ENCODE measurements around the gene PRKCE. TPM values are rescaled to one million over a fixed set of nuclear protein-coding genes. Genes with fewer than 3 reads are reported as not detected.

Gene PRKCE
- total and polyA plus RNA-seq, 4 experiments from 2014 or later: 1.8 to 21.7 (median 11.0) TPM

DNA sequence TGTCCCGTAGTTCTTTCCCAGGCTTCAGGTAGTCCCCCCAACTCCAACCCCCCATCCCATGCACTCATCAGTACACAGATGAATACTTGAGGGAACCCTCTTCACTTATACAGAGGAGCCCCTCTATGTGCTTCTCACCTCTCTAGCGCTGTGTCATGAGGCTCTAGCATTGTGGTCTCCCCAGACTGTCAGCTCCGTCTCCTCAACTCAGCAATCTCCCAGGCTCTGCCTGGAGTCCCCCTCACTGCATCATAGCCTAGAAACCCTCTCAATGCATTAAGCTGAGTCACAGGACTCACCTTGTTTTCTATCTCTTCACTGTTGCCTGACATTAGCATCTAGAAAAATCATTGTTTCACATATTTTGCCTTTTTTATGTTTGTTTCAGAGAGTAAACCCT is 20.2 kb upstream of the PRKCE start:
- Histone ChIP-seq H3K4me3 (ENCODE audit: low read length in 2 of 2) (no peak overlapping the region), H3K27ac (ENCODE audit: low read depth, low read length) (no peak overlapping the region), H3K9me3 (ENCODE audit: control insufficient read depth in 1 of 2, low read length in 2 of 2) (no peaks in the 10 kb centered on the region), H3K27me3 (ENCODE audit: insufficient read depth, low read length) (peaks cover 3% of the 10 kb centered on the region), H3K4me1 (ENCODE audit: insufficient read depth, low read length) (no peaks in the 10 kb centered on the region), H3K36me3 (ENCODE audit: insufficient read depth, low read length) (no peaks in the 10 kb centered on the region)
- Mint-ChIP-seq H3K27me3 (peaks cover 15 to 20% of the 10 kb centered on the region in 2 donors), H3K4me1 (no peaks in the 10 kb centered on the region), H3K9me3 (peaks cover 0 to 3% (median 0%) of the 10 kb centered on the region in 8 donors), H3K36me3 (no peaks in the 10 kb centered on the region), H3K27ac (no peak overlapping the region), H3K4me3 (no peak overlapping the region)
- POLR2A ChIA-PET (ENCODE audit: partially characterized antibody): no interaction called here
- intact Hi-C loops (cut with micrococcal nuclease): no loop called here
- CTCF ChIA-PET (ENCODE audit: partially characterized antibody): no interaction called here
- no peak for DNase-seq

DNA sequence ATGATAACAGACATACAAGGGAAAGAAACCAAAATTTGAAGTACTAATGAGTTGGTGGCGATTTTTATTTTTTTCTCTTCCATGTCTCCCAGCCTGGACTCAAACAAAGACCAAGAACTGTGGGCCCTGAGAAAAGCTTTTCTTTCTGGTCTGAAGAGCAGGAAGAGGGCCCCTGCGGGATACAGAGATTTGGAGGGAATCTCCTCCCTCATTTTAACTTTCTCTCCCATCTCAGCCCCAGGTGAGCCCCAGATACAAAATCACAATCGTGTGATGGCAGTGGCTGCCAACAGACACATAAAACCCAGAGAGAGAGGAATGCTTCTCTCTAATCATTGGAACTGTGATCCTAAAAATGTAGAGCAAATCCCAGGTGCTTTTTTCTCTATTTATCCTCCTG is 19.5 kb upstream of the PRKCE start:
- CTCF ChIA-PET (ENCODE audit: partially characterized antibody): no interaction called here
- H3K27ac ChIP-seq (ENCODE audit: low read depth, low read length): no peak overlapping the region
- Mint-ChIP-seq H3K4me3 (no peak overlapping the region), H3K36me3 (no peaks in the 10 kb centered on the region), H3K27ac (no peak overlapping the region), H3K4me1 (no peaks in the 10 kb centered on the region), H3K27me3 (peaks cover 15 to 19% of the 10 kb centered on the region in 2 donors), H3K9me3 (peaks cover 0 to 3% (median 0%) of the 10 kb centered on the region in 8 donors)
- no peak overlapping the region for H3K4me3 ChIP-seq (ENCODE audit: low read length in 2 of 2)
- intact Hi-C loops (cut with micrococcal nuclease): no loop called here
- H3K4me1 ChIP-seq (ENCODE audit: insufficient read depth, low read length): no peaks in the 10 kb centered on the region
- H3K27me3 ChIP-seq (ENCODE audit: insufficient read depth, low read length): peaks cover 3% of the 10 kb centered on the region
- POLR2A ChIA-PET (ENCODE audit: partially characterized antibody): no interaction called here
- no peaks in the 10 kb centered on the region for H3K9me3 ChIP-seq (ENCODE audit: control insufficient read depth in 1 of 2, low read length in 2 of 2)
- DNase-seq: no peak
- no peaks in the 10 kb centered on the region for H3K36me3 ChIP-seq (ENCODE audit: insufficient read depth, low read length)

DNA sequence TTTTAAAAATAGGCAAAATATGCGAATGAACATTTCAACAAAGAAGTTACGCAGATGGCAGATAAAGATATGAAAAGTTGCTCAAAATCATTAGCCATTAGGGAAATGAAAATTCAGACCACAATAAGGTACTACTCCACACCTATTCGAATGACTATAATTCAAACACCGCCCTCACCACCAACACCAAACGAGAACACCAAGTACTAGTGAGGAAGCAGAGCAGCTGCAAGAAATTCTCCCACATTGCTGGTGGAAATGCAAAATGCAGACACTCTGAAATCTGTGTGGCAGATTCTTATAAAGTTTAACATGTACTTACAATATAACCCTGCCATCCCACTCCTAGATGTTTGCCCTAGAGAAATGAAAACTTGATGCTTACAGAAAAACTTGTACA is 17.3 kb upstream of the PRKCE start:
- no peaks in the 10 kb centered on the region for H3K36me3 ChIP-seq (ENCODE audit: insufficient read depth, low read length)
- POLR2A ChIA-PET (ENCODE audit: partially characterized antibody): no interaction called here
- no peaks in the 10 kb centered on the region for H3K4me1 Mint-ChIP-seq

DNA sequence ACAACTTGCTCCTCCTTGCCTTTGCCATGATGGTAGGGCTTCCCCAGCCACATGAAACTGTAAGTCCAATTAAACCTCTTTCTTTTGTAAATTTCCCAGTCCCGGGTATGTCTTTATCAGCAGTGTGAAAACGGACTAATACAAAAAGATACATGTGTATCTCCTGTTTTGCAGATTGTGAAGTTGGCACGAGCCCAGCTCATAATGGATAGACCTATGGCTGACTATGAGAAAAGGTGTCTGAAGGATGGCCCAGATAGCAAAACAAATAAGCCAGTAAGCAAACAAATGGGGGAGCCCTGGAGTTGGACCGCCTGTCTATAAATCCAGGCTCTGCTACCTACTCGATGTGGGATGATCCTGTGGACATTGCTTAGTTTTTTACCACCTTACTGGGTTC is 15.5 kb upstream of the PRKCE start:
- Histone ChIP-seq H3K4me3 (ENCODE audit: low read length in 2 of 2) (no peak overlapping the region), H3K27me3 (ENCODE audit: insufficient read depth, low read length) (peaks cover 3% of the 10 kb centered on the region), H3K27ac (ENCODE audit: low read depth, low read length) (no peak overlapping the region), H3K4me1 (ENCODE audit: insufficient read depth, low read length) (no peaks in the 10 kb centered on the region), H3K9me3 (ENCODE audit: control insufficient read depth in 1 of 2, low read length in 2 of 2) (no peaks in the 10 kb centered on the region), H3K36me3 (ENCODE audit: insufficient read depth, low read length) (no peaks in the 10 kb centered on the region)
- Mint-ChIP-seq H3K27ac (no peak overlapping the region), H3K36me3 (no peaks in the 10 kb centered on the region), H3K27me3 (peaks cover 19 to 25% of the 10 kb centered on the region in 2 donors), H3K4me1 (no peaks in the 10 kb centered on the region), H3K9me3 (no peaks in the 10 kb centered on the region), H3K4me3 (no peak overlapping the region)
- DNase-seq: no peak
- intact Hi-C loops (cut with micrococcal nuclease): no loop called here
- ChIA-PET POLR2A (ENCODE audit: partially characterized antibody) (no interaction called here), CTCF (ENCODE audit: partially characterized antibody) (interaction anchor here (1.0 kb wide), 1 partner anchor 145 kb away, joined by 3 read pairs; no protein-coding TSS in a partner anchor)

More for the DNA sequence above, 17.3 kb upstream of the PRKCE start:
- Mint-ChIP-seq H3K27me3 (peaks cover 17 to 21% of the 10 kb centered on the region in 2 donors), H3K36me3 (no peaks in the 10 kb centered on the region), H3K9me3 (peaks cover 0 to 3% (median 0%) of the 10 kb centered on the region in 8 donors), H3K4me3 (no peak overlapping the region), H3K27ac (no peak overlapping the region)
- CTCF ChIA-PET (ENCODE audit: partially characterized antibody): interaction anchor here (1.3 to 1.7 kb wide), 2 partner anchors 12 to 144 kb away, joined by 3 to 6 read pairs; no protein-coding TSS in a partner anchor
- intact Hi-C loops (cut with micrococcal nuclease): no loop called here
- Histone ChIP-seq H3K27ac (ENCODE audit: low read depth, low read length) (no peak overlapping the region), H3K4me1 (ENCODE audit: insufficient read depth, low read length) (no peaks in the 10 kb centered on the region), H3K9me3 (ENCODE audit: control insufficient read depth in 1 of 2, low read length in 2 of 2) (no peaks in the 10 kb centered on the region), H3K27me3 (ENCODE audit: insufficient read depth, low read length) (peaks cover 3% of the 10 kb centered on the region), H3K4me3 (ENCODE audit: low read length in 2 of 2) (no peak overlapping the region)
- DNase-seq: no peak

DNA sequence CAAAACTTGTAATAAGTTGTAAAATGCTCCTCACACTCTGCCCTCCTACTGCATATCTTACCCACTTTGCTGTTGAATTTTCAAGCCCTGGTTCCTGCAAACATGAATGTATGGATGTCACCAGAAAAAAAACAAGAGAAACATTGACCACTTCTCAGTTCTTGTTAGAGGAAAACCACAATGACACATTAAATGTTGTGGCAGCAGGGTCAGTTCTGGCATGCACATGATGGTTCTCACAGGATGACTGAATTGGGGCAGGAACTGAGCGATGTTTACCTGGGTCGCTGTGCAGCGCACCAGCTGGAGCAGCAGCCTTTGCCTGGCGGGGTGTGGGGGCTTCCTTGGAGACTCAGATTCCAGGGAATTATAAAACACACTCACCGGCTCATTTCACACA is 14.0 kb upstream of the PRKCE start:
- H3K4me3 ChIP-seq (ENCODE audit: low read length in 2 of 2): no peak overlapping the region
- Mint-ChIP-seq H3K36me3 (no peaks in the 10 kb centered on the region), H3K27ac (no peak overlapping the region), H3K4me1 (no peaks in the 10 kb centered on the region), H3K4me3 (no peak overlapping the region), H3K27me3 (peaks cover 26 to 31% of the 10 kb centered on the region in 2 donors), H3K9me3 (no peaks in the 10 kb centered on the region)
- no peaks in the 10 kb centered on the region for H3K36me3 ChIP-seq (ENCODE audit: insufficient read depth, low read length)
- DNase-seq: no peak
- no peaks in the 10 kb centered on the region for H3K9me3 ChIP-seq (ENCODE audit: control insufficient read depth in 1 of 2, low read length in 2 of 2)
- intact Hi-C loops (cut with micrococcal nuclease): no loop called here
- H3K27me3 ChIP-seq (ENCODE audit: insufficient read depth, low read length): peaks cover under 1% of the 10 kb centered on the region
- ChIA-PET CTCF (ENCODE audit: partially characterized antibody) (no interaction called here), POLR2A (ENCODE audit: partially characterized antibody) (interaction anchor here (0.6 kb wide), 1 partner anchor 144 kb away, joined by 3 read pairs; no protein-coding TSS in a partner anchor)
- no peak overlapping the region for H3K27ac ChIP-seq (ENCODE audit: low read depth, low read length)
- H3K4me1 ChIP-seq (ENCODE audit: insufficient read depth, low read length): no peaks in the 10 kb centered on the region

DNA sequence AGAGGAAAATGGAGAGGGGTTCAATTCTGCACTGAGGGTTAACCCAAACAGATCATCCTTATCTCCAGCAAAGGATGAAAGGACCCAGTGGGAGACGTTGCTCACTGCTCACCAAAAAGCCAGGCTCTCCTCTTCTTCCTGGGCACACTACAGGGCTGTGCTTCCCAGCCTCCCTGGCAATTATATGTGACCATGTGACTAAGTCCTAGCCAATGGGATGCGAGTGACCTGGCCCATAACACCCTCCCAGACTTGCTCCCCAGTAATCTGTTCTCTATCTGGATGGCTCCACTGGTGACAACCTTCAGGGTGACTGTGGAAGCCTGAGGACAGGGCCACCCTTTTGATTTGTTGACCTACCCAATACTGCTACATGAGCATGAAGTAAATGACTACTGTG is 10.9 kb upstream of the PRKCE start:
- intact Hi-C loops (cut with micrococcal nuclease): loop anchor here (5.0 kb wide), 1 partner anchor 352 kb away; no protein-coding TSS in a partner anchor
- no peak overlapping the region for H3K4me3 ChIP-seq (ENCODE audit: low read length in 2 of 2)
- H3K4me1 Mint-ChIP-seq: peaks cover 0 to 8% (median 2%) of the 10 kb centered on the region in 4 donors
- H3K36me3 ChIP-seq (ENCODE audit: insufficient read depth, low read length): no peaks in the 10 kb centered on the region
- H3K9me3 ChIP-seq (ENCODE audit: control insufficient read depth in 1 of 2, low read length in 2 of 2): no peaks in the 10 kb centered on the region
- peaks cover 9% of the 10 kb centered on the region for H3K4me1 ChIP-seq (ENCODE audit: insufficient read depth, low read length)
- H3K9me3 Mint-ChIP-seq: no peaks in the 10 kb centered on the region
- ChIA-PET CTCF (ENCODE audit: partially characterized antibody) (interaction anchor here (1.7 to 11.1 kb wide), 3 partner anchors 10 to 140 kb away, joined by 6 to 279 read pairs (median 6); no protein-coding TSS in a partner anchor), POLR2A (ENCODE audit: partially characterized antibody) (no interaction called here)
- H3K4me3 Mint-ChIP-seq: no peak overlapping the region
- no peaks in the 10 kb centered on the region for H3K36me3 Mint-ChIP-seq
- H3K27ac Mint-ChIP-seq: no peak overlapping the region
- H3K27ac ChIP-seq (ENCODE audit: low read depth, low read length): no peak overlapping the region
- H3K27me3 Mint-ChIP-seq: peaks cover 24 to 28% of the 10 kb centered on the region in 2 donors
- DNase-seq: no peak
- H3K27me3 ChIP-seq (ENCODE audit: insufficient read depth, low read length): peaks cover 8% of the 10 kb centered on the region

DNA sequence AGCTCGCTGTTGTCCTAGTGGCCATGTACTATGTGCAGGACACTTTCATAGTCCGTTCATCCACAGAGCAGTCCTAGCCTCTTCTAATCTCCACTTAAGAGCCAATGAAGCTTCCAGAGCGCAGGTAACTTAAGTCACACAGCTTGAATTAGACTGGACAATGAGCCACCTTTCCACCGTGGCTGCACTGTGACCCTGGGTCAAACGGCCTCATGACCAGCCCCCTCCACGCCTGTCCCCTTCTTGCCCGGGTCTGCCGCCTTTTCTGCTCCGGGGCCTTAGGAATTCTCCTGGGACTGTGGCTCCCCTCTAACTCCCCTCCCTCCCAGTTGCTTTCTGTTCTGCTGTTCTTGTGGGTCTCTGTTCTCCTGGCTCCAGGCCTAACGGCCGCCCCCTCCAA is 8.4 kb upstream of the PRKCE start:
- H3K4me1 Mint-ChIP-seq: peaks cover 0 to 8% (median 2%) of the 10 kb centered on the region in 4 donors
- intact Hi-C loops (cut with micrococcal nuclease): loop anchor here (1.0 to 5.0 kb wide), 4 partner anchors 135 to 818 kb away; no protein-coding TSS in a partner anchor
- no peaks in the 10 kb centered on the region for H3K9me3 Mint-ChIP-seq
- H3K27me3 ChIP-seq (ENCODE audit: insufficient read depth, low read length): peaks cover 8% of the 10 kb centered on the region
- H3K27ac Mint-ChIP-seq: no peak overlapping the region
- H3K36me3 Mint-ChIP-seq: no peaks in the 10 kb centered on the region
- POLR2A ChIA-PET (ENCODE audit: partially characterized antibody): no interaction called here
- no peaks in the 10 kb centered on the region for H3K9me3 ChIP-seq (ENCODE audit: control insufficient read depth in 1 of 2, low read length in 2 of 2)
- no peaks in the 10 kb centered on the region for H3K36me3 ChIP-seq (ENCODE audit: insufficient read depth, low read length)
- no peak for DNase-seq
- H3K27me3 Mint-ChIP-seq: peaks cover 17 to 18% of the 10 kb centered on the region in 2 donors
- peak overlapping the region in 6 of 8 donors; percentile 12 to 69 (median 41) for H3K4me3 Mint-ChIP-seq
- CTCF ChIA-PET (ENCODE audit: partially characterized antibody): interaction anchor here (0.8 to 11.1 kb wide), 10 partner anchors 10 to 350 kb away, joined by 3 to 279 read pairs (median 3); partner anchors contain the start of gene SRBD1
- no peak overlapping the region for H3K27ac ChIP-seq (ENCODE audit: low read depth, low read length)
- H3K4me1 ChIP-seq (ENCODE audit: insufficient read depth, low read length): peaks cover 9% of the 10 kb centered on the region
- H3K4me3 ChIP-seq (ENCODE audit: low read length in 2 of 2): peak overlapping the region in 1 of 2 donors; percentile 39

All from CD4-positive, alpha-beta memory T cell (primary cell).